NCI-H460 (cell line): ENCODE data around the gene SLC25A21. TPM values are rescaled to one million over a fixed set of nuclear protein-coding genes. Genes with fewer than 3 reads are reported as not detected.
A peak's percentile ranks its signal among the peaks of the same experiment; 100 is the strongest.
"Not testable (repeated sequence)": the region's sequence is repeated elsewhere in the genome, so short reads cannot be mapped to it uniquely, and the experiment has no call there.

Experiments
- DNase-seq: peaks from one replicate; pipeline ENCODE4 v3.0.0-alpha.2; 2016; ENCODE audit warnings: low read depth; ENCODE audit errors: extremely low read depth
- total RNA-seq: library from RNA; depleted of rRNA; stranded (reverse); fragments of >200 nt; shearing (Covaris generic); gene quantifications from 2 replicates; pipeline ENCODE4 v1.2.3, GENCODE V29; 2014

The SLC25A21 gene
- total RNA-seq, 1 experiment from 2014 or later = 1.7 TPM

- no peak for DNase-seq
Observed at GRCh38 chr14:36741858-36742257, 430.5 kb downstream of the SLC25A21 start.

GRCh38 chr14:36738269-36738668 lies 434.1 kb downstream of the SLC25A21 start:
- DNase-seq = peak; percentile 54

GRCh38 chr14:36726128-36726527 lies 446.3 kb downstream of the SLC25A21 start:
- DNase-seq = no peak

GRCh38 chr14:36724162-36724561 lies 448.2 kb downstream of the SLC25A21 start:
- no peak for DNase-seq

- DNase-seq = no peak
Observed at GRCh38 chr14:36723530-36723929, 448.9 kb downstream of the SLC25A21 start.

- no peak for DNase-seq
Observed at GRCh38 chr14:36721877-36722276, 450.5 kb downstream of the SLC25A21 start.

GRCh38 chr14:36720657-36721056 lies 451.7 kb downstream of the SLC25A21 start:
- DNase-seq = no peak

- no peak for DNase-seq
Observed at GRCh38 chr14:36719823-36720222, 452.6 kb downstream of the SLC25A21 start.

GRCh38 chr14:36718216-36718615 lies 454.2 kb downstream of the SLC25A21 start:
- no peak for DNase-seq

GRCh38 chr14:36717363-36717762 lies 455.0 kb downstream of the SLC25A21 start:
- no peak for DNase-seq

- DNase-seq = no peak
Observed at GRCh38 chr14:36716614-36717184, 455.7 kb downstream of the SLC25A21 start.

GRCh38 chr14:36713960-36714703 lies 458.3 kb downstream of the SLC25A21 start:
- DNase-seq = no peak

- no peak for DNase-seq
Observed at GRCh38 chr14:36707570-36707969, 464.8 kb downstream of the SLC25A21 start.

GRCh38 chr14:36702474-36702873 lies 469.9 kb downstream of the SLC25A21 start:
- DNase-seq = no peak

- no peak for DNase-seq
Observed at GRCh38 chr14:36701132-36701531, 471.3 kb downstream of the SLC25A21 start.

- DNase-seq = no peak
Observed at GRCh38 chr14:36700651-36701050, 471.8 kb downstream of the SLC25A21 start.

- not testable (repeated sequence) for DNase-seq
Observed at GRCh38 chr14:36699420-36699819, 473.0 kb downstream of the SLC25A21 start.

- DNase-seq = no peak
Observed at GRCh38 chr14:36690311-36691040, 481.9 kb downstream of the SLC25A21 start.

- DNase-seq = no peak
Observed at GRCh38 chr14:36684946-36685345, 487.5 kb downstream of the SLC25A21 start.

- DNase-seq = no peak
Observed at GRCh38 chr14:36683083-36683724, 489.2 kb downstream of the SLC25A21 start.

GRCh38 chr14:36682338-36682737 lies 490.1 kb downstream of the SLC25A21 start:
- DNase-seq = no peak
